ENCODE measurements around the gene ALDH3B1.

The ALDH3B1 gene

DNA sequence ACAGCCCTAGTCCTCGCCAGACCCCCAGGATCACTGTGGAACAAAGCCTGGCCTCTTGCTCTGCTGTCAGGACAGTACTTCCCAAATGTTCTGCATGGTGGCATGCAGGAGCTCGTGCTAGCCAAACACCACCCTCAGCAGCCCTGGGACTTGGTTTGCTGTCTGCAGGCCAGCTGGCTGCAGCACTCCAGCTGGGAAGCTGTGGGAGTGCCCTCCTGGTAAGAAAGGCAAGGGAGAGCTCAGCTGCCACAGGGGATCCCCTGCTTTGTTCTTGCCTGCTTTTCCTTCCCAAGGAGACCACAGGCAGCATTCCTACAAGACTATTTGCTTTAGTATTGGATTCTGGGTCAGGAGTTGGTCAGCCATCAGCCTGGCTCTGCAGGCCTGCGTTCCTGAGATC lies 56.6 kb downstream of the ALDH3B1 start:
- DNase-seq (ENCODE audit: low read depth in 2 of 2) = no peak

DNA sequence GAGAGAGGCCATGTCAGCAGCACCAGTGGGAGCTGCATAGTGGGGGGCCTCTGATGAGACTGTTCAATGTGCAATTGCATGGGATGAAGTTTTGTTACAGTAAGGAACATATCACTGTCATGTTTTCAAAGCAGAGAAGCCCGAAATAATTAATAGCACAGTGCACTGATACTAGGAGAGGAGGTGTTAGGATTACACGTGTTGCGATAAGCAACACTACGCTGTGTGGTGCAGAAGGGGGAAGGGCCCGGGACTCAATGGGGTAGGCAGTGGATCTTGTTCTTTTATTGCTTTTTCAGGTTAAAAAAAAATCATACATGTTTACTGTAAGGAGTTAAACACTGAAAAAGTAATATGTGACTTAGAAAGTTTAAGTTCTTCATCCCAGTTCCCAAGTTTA lies 57.9 kb downstream of the ALDH3B1 start:
- DNase-seq (ENCODE audit: low read depth in 2 of 2) = no peak

DNA sequence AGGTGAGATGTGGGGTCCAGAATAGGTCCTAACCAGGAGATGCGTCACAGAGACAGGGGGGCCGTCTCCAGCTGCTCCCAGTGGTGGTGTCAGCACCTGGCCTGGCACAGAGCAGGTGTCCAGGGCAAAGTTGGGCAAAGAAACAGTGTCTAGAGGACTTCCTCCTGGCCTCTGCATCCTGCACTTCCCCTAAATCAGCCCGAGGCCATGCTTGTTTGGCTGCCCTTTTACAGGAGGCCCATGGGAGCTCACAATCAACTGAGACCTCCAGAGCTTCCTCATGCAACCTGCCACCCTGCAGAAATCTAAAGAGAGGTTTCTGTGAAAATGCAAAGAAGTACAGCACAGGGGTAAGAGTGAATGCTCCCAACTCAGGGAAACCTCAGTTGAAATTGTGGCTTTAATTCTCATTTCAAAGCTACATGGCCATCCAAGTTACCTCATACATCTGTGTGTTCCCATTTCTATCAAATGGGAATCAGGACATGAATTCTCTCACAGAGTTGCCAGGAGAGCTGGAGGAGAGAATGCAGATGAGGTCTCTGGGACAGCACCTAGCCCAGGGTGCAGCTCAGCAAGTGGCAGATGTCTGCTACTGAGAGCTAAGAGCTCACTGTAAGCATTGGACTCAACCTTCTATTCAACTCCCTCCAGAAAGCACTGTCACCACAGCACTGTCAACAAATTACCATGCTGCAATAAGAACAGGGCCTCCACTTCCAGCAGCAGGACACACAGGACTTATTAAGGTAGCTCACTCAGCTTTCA lies 61.3 kb downstream of the ALDH3B1 start:
- no peak for DNase-seq (ENCODE audit: low read depth in 2 of 2)

DNA sequence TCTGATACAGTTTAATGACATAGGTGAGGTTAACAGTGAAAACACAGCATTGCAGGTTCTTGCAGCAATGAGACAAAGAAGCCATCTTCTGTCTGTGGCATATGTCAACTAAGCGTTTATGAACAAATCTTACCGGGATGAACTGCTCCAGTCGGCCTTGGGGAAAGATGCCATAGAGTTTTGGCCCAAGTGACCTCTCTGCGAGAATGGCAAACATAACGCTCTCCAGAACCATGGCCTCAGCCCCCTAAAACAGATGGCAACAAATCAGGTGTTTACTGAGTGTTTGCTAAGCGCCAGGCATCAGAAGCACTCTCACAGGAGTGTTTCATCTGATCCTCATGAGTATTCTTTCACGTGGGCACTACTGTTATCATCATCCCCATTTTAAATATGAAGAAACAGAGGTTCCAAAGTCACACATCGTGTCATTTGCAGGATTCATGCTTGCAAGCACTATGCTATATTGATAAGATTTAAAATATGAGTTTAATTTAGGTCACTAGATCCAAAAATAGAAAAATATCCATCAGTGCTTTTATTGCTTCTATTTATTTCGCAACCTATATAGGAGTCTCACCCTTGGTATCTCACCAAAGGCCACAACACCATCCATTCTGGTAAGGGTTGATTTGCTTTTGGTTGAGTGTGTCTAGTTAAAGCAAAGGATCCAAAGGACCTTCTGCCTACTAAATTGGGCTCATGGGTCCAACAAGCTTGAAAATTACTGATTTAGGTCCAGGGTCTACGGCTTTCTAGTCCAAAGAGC lies 64.6 kb downstream of the ALDH3B1 start:
- DNase-seq (ENCODE audit: low read depth in 2 of 2) = no peak

DNA sequence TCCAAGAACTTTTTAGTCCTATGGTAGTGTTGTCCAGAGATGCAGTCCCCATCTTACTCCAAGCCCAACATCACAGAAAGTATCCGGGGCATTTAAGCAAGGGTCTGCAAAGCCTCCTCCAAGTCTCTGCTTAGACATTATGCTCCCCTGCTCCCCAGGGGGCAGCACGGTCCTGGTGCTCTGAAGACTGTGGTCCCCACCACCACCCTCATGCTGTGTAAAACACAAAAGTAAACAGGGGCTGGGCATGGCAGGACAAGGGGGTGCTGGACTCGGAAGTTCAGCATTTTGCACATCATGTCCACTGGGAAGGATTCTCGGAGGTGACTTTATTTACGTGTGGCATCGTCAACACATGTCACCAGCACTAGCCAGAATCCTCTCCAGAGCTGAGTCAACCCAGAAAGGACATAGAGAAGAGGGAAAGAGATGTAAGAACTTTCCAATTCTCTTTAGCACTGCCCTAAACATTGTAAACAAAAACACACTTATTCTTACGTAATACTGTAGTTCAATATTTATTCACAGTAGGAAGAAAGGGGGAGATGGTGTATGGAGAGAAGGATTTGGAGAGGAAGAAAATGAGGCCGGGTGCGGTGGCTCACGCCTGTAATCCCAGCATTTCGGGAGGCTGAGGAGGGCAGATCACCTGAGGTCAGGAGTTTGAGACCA lies 66.4 kb downstream of the ALDH3B1 start:
- DNase-seq (ENCODE audit: low read depth in 2 of 2) = no peak

DNA sequence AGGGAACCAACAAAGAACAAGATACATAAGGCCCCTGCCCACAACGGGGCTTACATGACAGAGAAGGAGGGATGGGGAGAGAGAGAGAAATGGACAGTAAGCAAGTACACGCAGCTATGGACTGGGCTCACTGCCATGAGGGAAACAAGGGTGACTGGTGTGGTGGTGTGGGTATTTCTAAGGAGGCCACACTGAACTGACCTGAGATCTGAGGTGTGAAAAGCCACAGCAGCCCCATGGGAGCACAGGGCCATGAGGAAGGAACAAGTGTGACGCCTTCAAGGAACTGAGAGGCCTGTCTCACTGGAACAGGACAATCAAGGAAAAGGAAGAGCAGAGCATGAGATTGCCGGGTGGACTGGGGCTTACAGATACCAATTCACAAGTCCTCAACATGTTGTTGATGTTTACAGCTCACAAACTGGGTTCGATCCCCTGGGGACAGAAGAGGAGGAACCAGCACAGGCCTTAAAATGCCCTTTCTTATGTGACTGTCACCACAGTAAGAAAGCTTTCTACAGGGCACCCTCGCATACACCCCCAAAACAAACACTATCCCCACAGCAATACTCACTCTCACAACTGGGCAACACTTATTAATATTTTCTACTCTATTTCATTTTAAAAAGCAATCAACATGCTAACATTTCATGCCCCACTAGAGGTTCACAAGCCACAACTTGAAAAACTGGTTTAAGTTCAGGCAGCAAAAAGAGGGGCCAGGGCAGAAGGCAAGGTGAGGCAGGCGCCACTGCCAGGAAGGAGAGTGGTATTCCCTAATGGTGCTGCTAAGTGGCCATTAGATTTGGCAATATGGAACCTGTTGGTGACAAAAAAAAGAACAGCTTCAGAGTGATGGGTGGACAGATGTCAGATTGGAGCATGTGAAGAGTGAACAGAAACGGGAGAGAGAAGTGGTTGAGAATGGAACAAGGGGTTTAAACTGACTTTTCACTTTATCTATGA lies 67.8 kb downstream of the ALDH3B1 start:
- DNase-seq (ENCODE audit: low read depth in 2 of 2) = no peak
